22Rv1 (cell line): Measurements from ENCODE around the gene COMMD4.

Experiments used
- H3K27ac ChIP-seq: fragments of 450-650 bp; 2 replicates; pipeline ENCODE4 v1.5.1; 2017
- ZFX ChIP-seq: fragments of 450-650 bp; IDR thresholded peaks from 2 replicates; pipeline ENCODE4 v1.6.1; 2017; ENCODE audit warnings: antibody characterized with exemption, borderline replicate concordance
- TF ChIP-seq, protein P1 (sequence below): fragments of 450-650 bp; IDR thresholded peaks from 2 replicates; pipeline ENCODE4 v1.5.1; 2017; ENCODE audit warnings: mild to moderate bottlenecking

The COMMD4 gene

DNA sequence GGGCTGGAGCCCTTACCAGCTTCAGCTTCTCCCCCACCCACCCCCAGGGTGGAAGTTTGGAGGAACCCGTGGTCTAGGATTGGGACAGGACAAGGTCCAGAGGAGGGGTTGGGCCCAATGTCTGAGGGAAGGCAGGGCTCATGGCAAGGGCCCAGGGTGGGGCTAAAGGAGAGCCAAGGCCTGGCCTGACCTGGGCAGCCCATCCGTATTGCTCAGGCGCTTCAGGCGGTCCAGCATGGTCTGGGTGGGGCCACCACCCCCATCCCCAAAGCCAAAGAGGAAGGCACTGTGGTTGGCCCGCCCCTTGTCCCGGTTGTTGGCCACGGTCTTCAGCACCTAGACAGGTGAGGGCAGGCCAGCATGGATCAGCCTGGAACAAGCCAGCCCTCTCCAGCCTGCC is 25.0 kb downstream of the COMMD4 start:
- TF ChIP-seq ZFX: no peak
- TF ChIP-seq, protein P1, sequence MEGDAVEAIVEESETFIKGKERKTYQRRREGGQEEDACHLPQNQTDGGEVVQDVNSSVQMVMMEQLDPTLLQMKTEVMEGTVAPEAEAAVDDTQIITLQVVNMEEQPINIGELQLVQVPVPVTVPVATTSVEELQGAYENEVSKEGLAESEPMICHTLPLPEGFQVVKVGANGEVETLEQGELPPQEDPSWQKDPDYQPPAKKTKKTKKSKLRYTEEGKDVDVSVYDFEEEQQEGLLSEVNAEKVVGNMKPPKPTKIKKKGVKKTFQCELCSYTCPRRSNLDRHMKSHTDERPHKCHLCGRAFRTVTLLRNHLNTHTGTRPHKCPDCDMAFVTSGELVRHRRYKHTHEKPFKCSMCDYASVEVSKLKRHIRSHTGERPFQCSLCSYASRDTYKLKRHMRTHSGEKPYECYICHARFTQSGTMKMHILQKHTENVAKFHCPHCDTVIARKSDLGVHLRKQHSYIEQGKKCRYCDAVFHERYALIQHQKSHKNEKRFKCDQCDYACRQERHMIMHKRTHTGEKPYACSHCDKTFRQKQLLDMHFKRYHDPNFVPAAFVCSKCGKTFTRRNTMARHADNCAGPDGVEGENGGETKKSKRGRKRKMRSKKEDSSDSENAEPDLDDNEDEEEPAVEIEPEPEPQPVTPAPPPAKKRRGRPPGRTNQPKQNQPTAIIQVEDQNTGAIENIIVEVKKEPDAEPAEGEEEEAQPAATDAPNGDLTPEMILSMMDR: no peak
- H3K27ac ChIP-seq: no peak overlapping the region

DNA sequence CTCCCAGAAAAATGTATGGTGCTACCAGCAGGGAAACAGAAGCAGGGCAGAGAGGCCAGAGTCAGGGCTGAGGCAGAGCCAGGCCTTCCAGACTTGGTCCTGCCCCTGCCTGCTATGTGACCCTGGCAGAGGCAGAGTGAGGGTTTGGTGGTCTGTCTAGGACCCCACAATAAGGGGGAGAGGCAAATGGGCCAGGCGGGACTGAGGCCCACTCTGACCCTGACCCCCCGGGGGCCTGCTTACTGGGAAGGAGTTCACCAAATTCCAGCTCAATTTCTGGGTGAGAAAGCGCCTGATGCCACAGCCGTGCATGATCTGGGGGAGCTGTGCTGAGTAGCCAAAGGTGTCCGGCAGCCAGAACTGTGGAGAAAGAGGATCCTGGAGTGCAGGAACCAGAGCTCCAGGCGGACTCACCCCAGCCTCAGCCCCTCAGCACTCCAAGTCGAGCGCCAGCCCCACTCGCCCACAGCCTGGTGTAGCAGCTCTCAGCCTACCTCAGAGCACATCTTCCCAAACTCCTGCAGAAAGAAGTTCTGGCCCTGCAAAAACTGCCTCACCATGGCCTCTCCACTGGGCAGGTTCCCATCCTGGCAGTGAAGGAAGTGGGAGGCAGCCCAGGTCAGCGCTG is 25.6 kb downstream of the COMMD4 start:
- no peak for TF ChIP-seq ZFX
- TF ChIP-seq, protein P1: no peak
- H3K27ac ChIP-seq: no peak overlapping the region

DNA sequence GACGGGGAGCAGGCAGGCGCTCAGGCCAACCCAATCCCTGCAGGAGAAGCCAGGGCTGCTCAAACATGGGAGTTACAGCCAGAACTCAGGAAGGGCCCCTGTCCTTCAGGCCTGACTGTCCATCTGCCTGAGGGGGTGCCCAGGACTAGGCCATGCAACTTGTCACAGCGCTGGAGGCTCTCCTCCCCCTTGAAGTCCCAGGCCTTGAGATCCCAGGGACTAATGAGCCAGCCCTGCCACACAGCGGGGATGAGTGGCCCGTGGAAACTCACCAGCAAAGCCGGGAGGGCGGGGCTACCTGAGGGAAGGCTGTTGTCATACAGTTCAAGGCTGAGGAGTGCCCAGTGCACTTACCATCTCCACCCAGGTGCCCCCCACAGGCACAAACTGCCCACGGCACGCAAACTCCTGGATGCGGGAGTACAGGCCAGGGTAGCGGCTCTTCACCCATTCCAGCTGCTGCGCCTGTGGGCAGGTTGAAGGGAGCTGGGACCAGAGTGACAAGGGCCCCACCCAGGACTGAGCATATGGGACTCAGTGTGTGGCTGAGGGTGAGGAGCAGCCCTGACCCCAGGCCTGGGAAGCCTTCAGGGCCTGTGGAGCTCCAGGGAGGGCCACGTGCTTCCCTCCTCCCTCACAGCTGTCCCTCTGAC is 26.3 kb downstream of the COMMD4 start:
- no peak for TF ChIP-seq ZFX
- TF ChIP-seq, protein P1: no peak

DNA sequence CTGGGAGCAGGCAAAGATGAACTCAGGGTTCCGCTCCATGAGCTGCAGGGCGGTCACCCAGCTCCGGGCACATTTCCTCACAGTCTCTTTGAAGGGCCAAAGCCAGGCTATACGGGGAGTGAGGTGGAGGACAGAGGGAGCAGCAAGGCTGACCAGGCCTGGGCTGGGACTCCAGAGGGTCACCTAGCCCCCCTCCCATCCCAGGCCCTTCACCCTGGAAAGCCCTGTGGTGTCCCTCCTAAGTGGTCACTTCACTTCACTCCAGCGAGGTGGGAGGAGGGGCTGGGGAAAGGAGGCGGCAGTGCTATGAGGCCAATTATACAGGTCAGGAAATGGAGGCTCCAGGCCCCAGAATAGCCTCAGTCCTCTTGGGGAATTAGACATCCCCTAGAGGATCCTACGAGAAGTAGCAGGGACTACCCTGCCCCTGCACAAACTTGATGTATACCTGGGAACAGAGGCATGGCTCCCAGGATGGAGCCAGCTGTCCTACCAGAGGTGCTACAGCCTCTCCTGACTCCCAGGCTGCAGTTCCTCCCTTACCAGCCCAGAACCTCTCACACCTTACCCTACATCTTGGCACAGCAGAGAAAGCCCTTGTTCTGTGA is 26.9 kb downstream of the COMMD4 start:
- H3K27ac ChIP-seq: no peak overlapping the region

More for the DNA sequence above, 26.3 kb downstream of the COMMD4 start:
- H3K27ac ChIP-seq: no peak overlapping the region

DNA sequence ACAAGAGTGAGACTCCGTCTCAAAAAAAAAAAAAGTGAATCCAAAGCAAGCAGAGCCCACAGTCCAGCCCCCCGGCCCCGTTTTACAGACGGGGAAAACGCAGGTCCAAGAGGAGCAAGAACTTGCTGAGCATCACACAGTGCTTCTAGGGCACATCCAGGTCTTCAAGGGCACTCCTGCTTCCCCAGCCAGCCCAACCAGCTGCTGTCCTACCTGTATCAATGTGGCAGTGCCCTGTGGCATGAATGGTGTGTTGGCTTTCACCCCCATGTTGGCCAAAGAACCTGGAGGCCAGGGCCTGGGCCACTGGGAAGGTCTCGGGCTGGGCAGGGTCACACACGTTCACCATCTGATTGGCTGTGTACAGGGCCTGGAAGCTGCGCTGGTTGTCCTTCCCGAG is 27.9 kb downstream of the COMMD4 start:
- no peak overlapping the region for H3K27ac ChIP-seq
- no peak for TF ChIP-seq ZFX
- TF ChIP-seq, protein P1: no peak

More for the DNA sequence above, 26.9 kb downstream of the COMMD4 start:
- TF ChIP-seq, protein P1: no peak
- TF ChIP-seq ZFX: no peak

DNA sequence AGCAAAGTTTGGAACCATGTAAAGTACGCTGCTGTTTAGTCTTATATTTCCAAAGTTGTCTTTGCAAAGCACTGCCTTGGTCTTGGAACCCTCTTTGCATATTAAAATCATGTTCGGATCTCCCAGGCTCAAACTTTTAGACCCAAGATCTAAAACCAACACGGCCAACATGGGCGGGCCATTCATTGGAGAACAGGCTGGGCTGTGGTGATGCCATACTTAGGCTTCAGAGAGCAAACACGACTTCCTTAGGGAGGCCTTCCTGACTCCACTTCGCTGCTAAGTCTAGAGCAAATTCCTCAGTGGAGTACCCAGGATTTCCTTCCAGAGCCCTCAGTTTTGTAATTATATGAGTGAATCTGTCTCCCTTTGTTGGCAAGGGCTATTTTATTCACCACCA is 29.0 kb downstream of the COMMD4 start:
- H3K27ac ChIP-seq: no peak overlapping the region
- TF ChIP-seq, protein P1: no peak
- TF ChIP-seq ZFX: no peak

DNA sequence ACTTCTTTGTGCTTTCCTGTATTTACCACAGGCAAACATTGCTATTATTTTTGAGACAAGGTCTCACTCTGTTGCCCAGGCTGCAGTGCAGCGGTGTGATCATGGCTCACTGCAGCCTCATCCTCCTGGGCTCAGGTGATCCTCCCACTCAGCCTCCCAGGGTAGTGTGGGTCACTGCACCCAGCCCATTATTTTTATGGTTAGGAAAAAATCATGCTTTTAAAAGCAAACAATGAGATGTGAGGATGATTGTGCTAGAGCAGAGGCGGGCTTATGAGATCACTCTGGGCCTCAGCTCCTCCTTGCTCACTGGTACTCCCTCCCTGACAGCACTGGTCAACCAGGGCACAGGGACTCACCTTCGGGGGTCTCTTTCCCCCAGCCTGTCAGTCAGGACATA is 30.3 kb downstream of the COMMD4 start:
- no peak overlapping the region for H3K27ac ChIP-seq
- TF ChIP-seq, protein P1: no peak
- TF ChIP-seq ZFX: no peak
